GM18505 (cell line): ENCODE data around the gene TMEM119.

Source experiments
- ATAC-seq: cut with Tn5 transposase; IDR thresholded peaks from one replicate; pipeline ENCODE4 v1.9.1; 2021; ENCODE audit not compliant: unreplicated experiment
- POLR2A ChIP-seq: IDR thresholded peaks from 4 replicates; pipeline ENCODE4 v1.6.1; 2011; ENCODE audit warnings: borderline replicate concordance; ENCODE audit not compliant: insufficient read depth, insufficient read length; ENCODE audit errors: extremely low read depth

The TMEM119 gene, protein sequence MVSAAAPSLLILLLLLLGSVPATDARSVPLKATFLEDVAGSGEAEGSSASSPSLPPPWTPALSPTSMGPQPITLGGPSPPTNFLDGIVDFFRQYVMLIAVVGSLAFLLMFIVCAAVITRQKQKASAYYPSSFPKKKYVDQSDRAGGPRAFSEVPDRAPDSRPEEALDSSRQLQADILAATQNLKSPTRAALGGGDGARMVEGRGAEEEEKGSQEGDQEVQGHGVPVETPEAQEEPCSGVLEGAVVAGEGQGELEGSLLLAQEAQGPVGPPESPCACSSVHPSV

DNA sequence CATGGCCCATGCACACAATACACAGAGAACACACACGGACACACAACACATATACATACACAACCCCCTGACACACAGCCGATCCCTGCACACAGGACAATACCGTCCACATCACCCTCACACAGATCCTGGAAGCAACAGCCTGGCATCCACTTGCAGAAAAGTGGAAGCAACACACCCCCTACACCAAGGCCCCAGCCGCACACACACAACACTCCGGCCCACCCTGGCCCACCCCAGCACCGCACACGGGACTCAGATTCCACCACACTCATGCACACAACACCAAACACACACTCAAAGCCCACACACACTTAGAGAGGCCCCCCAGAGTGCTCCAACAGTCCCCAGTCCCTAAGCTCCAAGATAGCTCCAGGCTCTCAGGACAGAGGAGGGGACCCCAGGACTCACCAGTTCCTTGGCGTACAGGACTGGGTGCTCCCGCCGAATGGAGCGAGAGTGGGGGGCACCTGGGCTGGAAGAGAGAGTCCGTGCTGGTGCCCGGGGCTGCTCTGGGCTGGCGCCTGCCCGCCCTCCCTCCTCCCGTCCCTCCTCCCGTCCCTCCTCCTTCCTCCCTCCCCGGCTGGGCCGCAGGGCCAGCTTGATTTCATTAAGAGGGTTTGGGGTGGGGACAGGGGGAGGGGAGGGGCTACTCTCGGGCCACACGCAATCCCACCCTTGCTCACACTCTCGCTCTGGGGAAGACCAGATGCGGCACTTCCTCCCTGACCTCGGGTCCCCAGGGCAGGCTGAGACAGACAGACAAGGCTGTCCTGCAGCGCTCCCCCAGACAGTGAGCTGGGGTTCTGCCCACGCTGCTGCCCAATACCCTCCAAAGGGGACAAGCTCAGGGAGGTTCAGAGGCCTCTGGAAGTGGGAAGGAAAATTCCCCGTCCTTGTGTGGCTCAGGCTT is at the start of gene TMEM119:
TSS of gene TMEM119 (minus strand) at position 526 of the 913 bp plus-strand sequence. CDS start 5,701 bp downstream, outside the sequence.
- ATAC-seq, result no peak
- TF ChIP-seq POLR2A, result no peak

DNA sequence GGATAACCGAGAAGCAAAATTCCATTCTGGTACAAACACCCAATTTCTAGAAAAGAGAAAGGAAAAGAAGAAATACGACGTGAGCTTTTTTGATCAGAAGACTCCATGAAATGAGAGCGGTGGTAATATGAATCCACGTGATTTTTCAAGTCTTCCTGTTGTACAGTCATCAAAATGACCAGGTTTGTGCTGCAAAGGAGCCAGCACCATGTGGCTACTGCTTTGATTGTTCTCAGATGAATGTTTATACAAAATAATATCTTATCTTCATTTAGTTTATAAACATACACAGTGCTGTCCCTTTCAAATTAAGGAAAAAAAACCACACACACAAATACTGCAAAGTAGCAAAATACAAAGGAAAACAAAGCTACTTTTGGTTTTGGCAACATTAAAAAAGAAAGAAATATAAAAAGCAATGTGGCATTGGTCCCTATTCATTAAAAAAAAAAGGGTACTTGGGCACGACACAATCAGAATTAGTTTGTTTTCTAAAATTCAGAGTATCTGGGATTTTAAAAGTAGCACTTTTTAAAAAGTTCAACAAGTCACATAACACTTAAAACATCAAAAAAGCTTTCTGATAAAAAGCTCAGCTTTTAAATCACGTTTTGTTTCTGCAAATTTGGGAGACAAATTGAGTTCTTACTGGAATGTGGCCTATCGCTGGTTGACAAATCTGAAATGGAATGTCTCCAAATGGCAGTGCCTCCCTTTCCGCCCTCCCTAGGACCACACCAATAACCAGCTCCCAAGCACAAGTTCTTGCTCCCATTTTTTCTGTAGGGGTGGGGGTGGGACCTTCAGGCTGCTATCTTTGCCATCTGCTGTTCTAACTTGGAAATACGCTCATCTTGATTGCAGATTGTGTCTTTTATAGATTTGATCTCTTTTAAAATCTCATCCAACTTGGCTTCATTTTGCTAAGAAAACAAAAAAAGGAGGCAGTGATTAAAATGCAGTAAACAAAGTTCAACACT is 49.0 kb upstream of the TMEM119 start:
- ATAC-seq, result no peak
- TF ChIP-seq POLR2A, result no peak

DNA sequence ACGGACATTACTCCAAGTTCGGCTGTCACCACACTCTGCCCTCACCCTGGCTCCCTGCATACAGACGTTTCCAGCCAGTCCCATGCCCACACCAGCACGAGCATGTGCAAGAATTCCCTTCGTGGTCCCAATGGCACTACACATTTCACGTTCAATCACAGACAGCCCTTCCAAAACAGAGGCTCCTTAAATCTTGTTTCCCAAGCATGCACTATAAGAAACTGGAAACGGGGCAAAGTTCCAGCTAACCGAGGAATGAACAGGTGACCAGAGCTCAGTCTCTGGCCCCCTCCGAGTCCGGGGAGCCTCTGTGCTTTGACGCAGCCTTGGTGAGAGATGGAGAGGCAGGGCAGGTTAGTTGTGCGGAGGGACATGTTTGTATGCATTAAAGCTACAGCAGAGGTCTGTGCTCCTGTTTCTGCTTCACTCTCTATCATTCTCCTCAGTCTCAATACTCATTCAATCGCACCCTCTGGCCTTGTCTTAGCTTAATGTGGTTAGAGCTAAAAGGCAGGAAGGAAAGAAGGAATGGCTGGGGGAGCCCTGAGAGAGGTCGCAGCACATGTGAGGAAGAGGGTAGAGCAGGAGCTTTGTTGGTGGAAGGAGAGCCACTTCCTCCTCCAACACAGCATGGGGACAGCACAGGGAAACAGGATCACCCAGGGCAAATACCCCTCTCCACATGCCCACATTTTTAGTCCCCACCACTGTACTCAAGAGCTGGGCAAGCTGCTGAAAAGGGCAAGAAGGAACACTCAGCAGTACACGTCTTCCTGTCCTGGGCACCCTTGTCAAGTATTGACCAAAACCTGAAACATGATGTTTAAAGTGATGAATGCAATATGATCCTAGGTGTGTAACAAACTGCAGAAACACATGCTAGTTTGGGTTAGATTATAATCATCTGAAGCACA is 48.1 kb upstream of the TMEM119 start:
- no peak for ATAC-seq
- TF ChIP-seq POLR2A, result no peak

DNA sequence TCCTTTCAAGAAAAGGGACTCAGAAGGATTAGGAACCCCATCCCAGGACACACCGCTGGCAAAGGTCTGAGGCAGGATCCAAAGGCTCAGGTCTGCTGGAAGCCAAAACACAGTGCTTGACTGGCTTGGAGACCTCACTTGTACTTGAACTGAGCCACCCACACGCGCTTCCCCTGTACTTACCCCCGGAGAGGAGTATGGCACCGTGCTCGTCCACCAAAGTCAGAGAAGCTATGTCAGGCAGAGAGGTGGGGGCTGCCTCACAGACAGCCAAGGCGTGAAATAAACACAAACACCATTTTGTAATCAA is 46.9 kb upstream of the TMEM119 start:
- no peak for TF ChIP-seq POLR2A
- ATAC-seq, result no peak

GRCh38 chr12:108643941-108644810 is 46.3 kb upstream of the TMEM119 start:
- ATAC-seq, result no peak
- no peak for TF ChIP-seq POLR2A

- no peak for TF ChIP-seq POLR2A
- ATAC-seq, result no peak
Measured at GRCh38 chr12:108642899-108643654, 45.2 kb upstream of the TMEM119 start.

DNA sequence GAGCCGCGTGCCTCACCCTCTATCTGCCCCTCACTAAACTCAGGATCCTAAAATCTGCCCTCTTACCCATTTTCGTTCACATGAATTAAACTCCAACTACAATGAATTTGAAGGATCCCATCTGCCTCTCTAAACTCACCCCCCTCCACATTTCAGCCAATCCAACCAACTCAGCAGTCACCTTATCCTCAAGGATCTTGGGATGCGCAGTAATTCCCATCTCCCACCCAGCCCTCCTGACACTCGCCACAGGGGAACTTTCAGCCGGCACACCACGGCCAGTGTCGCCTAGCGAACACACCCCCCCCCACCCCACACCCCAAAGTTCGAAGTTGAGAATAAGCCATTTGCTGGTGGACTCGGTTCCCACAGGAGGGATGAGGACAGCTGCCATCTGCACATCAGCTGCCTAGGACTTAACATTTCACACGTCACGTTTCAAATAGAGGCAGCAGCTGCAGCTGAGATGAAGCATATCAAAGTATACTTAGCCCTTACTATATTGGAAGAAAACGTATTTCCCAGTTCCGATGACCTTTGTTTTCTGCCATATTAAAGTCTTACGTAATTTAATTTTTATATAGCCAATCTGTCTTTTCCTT is 44.5 kb upstream of the TMEM119 start:
- ATAC-seq, result no peak
- no peak for TF ChIP-seq POLR2A

DNA sequence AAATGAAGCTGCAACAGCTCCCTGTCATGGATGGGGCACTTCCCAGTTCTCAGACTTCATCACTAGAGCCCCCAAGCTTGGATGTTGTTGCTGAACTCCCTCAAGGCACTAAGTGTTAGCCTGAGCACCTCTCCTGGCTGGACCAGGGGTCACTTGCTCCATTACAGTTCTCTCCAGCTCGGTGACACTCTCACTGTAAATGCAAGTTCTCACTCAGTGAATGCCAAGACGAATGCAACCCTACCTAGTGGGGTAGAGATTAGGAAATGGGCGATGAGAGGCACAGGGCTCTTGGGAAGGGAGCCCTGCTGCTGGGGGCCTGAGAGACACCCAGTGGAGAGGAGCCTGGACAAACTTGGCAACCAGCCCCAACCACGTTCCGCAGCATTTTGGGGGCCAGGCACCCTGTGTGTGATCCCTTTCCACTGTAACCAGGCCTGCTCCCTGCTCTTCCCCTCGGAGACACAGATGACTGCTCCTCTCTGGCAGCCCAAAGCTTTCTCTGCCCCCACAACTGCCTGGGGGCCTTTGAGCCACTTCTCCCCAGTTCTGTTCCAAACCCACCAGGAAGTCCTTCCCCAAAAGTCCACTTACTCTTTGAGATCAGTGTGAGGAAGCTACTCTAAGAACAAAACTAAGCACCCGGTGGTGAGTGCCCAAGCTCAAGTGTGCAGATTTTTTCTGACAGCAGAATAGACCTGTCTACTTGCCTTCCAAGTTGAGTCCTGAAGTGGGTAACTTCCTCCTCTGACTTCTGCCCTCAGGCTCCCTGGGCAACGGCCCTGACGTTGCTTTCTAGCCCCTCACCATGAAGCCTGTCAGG is 43.8 kb upstream of the TMEM119 start:
- ATAC-seq, result no peak
- TF ChIP-seq POLR2A, result no peak

DNA sequence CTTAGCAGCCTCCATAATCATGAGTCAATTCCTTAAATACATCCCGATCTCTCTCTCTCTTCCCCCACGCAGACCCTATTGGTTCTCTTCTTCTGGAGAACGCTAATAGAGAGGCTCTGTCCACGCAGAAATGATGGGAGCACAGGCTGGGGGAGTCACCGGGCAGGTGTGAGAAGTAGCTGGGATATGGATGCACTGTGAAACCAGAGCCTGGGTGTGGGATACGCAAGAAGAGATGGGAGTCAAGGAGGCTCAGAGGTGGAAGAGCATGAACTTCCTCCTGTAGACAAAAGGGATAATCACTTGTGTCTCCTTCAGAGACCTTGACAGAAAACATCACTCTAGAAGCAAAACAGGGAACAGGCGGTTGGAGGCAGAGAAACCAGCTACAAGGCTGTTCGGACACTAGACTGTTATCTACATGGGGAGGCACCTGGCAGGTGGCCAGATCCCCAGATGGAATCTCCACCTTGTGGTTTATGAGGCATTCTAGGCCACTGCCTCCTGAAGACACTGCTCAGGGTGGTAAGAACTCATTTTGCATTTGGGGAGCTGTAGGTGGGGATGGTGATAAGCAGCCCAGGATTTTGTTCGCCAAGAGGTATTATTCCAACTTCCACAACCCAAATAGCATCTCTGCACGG is 43.0 kb upstream of the TMEM119 start:
- ATAC-seq, result no peak
- no peak for TF ChIP-seq POLR2A
